ENCODE data around the gene SLC10A6. TPM values are rescaled to one million over a fixed set of nuclear protein-coding genes. Genes with fewer than 3 reads are reported as not detected.

The SLC10A6 gene
- total and polyA plus RNA-seq, 12 donors, result 0.11 to 0.96 (median 0.42) TPM; not detected in 3

- no peaks in the 10 kb centered on the region for H3K9me3 ChIP-seq (replicated peaks in 1 of 3)
- no peaks in the 10 kb centered on the region for H3K4me1 ChIP-seq (replicated peaks in 1 of 2)
- intact Hi-C loops (cut with DNase I), result no loop called here
- no peaks in the 10 kb centered on the region for H3K36me3 ChIP-seq (replicated peaks in 1 of 2)
- no peak overlapping the region for H3K27ac ChIP-seq
- no peaks in the 10 kb centered on the region for H3K27me3 ChIP-seq
- TF ChIP-seq, protein P1, sequence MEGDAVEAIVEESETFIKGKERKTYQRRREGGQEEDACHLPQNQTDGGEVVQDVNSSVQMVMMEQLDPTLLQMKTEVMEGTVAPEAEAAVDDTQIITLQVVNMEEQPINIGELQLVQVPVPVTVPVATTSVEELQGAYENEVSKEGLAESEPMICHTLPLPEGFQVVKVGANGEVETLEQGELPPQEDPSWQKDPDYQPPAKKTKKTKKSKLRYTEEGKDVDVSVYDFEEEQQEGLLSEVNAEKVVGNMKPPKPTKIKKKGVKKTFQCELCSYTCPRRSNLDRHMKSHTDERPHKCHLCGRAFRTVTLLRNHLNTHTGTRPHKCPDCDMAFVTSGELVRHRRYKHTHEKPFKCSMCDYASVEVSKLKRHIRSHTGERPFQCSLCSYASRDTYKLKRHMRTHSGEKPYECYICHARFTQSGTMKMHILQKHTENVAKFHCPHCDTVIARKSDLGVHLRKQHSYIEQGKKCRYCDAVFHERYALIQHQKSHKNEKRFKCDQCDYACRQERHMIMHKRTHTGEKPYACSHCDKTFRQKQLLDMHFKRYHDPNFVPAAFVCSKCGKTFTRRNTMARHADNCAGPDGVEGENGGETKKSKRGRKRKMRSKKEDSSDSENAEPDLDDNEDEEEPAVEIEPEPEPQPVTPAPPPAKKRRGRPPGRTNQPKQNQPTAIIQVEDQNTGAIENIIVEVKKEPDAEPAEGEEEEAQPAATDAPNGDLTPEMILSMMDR (IDR thresholded peaks at IDR 0.05), result no peak
- TF ChIP-seq POLR2A (IDR thresholded peaks at IDR 0.05), result no peak
- WGBS, 4 donors, result 79 to 94% (median 91%) methylated on average over 4 of the region's 4 CpGs
- no peak overlapping the region for H3K4me3 ChIP-seq
- no peak for DNase-seq
Measured at GRCh38 chr4:86775061-86775460, 74.1 kb downstream of the SLC10A6 start.

Other genes starting within 250 kb of the SLC10A6 start
- 1 to 10 TPM in 3 of 9 donors, under 1 TPM in 4, not detected in 2; 0.28 to 2.0 (median 0.61) TPM for gene C4orf36, start 43.0 kb upstream of the SLC10A6 start, total RNA-seq
- gene C4orf36, start 43.0 kb upstream of the SLC10A6 start, polyA plus RNA-seq, result under 1 TPM in 1 of 3 donors, not detected in 2; 0.20 TPM
- 100 to 1,000 TPM in 1 of 9 donors, 10 to 100 TPM in 8; 21.0 to 109 (median 57.5) TPM for gene AFF1, start 85.6 kb upstream of the SLC10A6 start, total RNA-seq
- gene AFF1, start 85.6 kb upstream of the SLC10A6 start, polyA plus RNA-seq, result 10 to 100 TPM in 2 of 3 donors, 1 to 10 TPM in 1; 9.9 to 44.1 (median 26.2) TPM

Measured in adrenal gland (tissue), 12 donors.